HCT116 (cell line): ENCODE data around the gene CHAD. TPM values are rescaled to one million over a fixed set of nuclear protein-coding genes. Genes with fewer than 3 reads are reported as not detected.

Source experiments
- ATAC-seq: fragments of 200-7000 bp; cut with Tn5 transposase; 2 replicates; pipeline ENCODE4 v1.9.1; 2020; ENCODE audit warnings: mild to moderate bottlenecking, moderate library complexity
- BruUV-seq: library from RNA; stranded (reverse); fragments of 400-500 nt; replicated peaks from 2 replicates; lab custom pipeline; 2021; lab: Mats Ljungman, UMichigan
- CTCF ChIA-PET: fragments of 300-600 bp; sonication (Branson Sonifier 250); formaldehyde crosslinking; loops from one replicate; lab custom pipeline; 2021; ENCODE audit warnings: antibody characterized with exemption; lab: Charles Lee
- POLR2A ChIA-PET: fragments of 300-600, 350-600 bp; sonication (Branson Sonifier 250); formaldehyde crosslinking; loops from one replicate; lab custom pipeline; 2021; ENCODE audit warnings: antibody characterized with exemption; lab: Charles Lee
- RAD21 ChIA-PET, 2 experiments: fragments of 300-600 bp; sonication (Branson Sonifier 250); formaldehyde crosslinking; loops; one replicate each; lab custom pipeline; 2023; ENCODE audit warnings: low total read pairs in 2 of 2; ENCODE audit not compliant: uncharacterized antibody in 2 of 2, unreplicated experiment in 2 of 2, low non-redundant PET in 1 of 2; lab: Charles Lee
- DNase-seq: peaks from one replicate; pipeline ENCODE4 v3.0.0-alpha.2; 2010; ENCODE audit warnings: low read depth, low spot score
- H2AFZ ChIP-seq: fragments of 200-600 bp; shearing (Covaris generic), sonication (generic); 2 replicates; pipeline ENCODE4 v1.6.1; 2017; ENCODE audit warnings: low read depth, mixed run types, mixed read lengths, antibody characterized with exemption, low read length; ENCODE audit not compliant: poor library complexity, severe bottlenecking
- H3K27ac ChIP-seq: 2 replicates; pipeline ENCODE4 v1.5.1; 2012; ENCODE audit warnings: low read depth, low read length
- H3K27me3 ChIP-seq: fragments of 200-600 bp; sonication (generic); 2 replicates; pipeline ENCODE4 v1.6.1; 2016; ENCODE audit warnings: mixed run types, low read length, mixed read lengths; ENCODE audit not compliant: insufficient read depth
- H3K36me3 ChIP-seq, 2 experiments: fragments of 200-500 bp in 1 of 2; fragments of 200-600 bp in 1 of 2; sonication (Bioruptor generic) in 1 of 2; sonication (generic) in 1 of 2; 2 replicates each; pipeline versions ENCODE4 v1.5.1 to v1.6.1; 2014 to 2016; ENCODE audit warnings: low read length in 2 of 2, inconsistent platforms in 1 of 2, mixed read lengths in 1 of 2, mixed run types in 1 of 2; ENCODE audit not compliant: insufficient read depth in 2 of 2, control insufficient read depth in 1 of 2
- H3K4me1 ChIP-seq, 2 experiments: fragments of 200-600 bp in 1 of 2; sonication (generic) in 1 of 2; 2 replicates each; pipeline versions ENCODE4 v1.5.1 to v1.6.1; 2012 to 2017; ENCODE audit warnings: low read length in 2 of 2, inconsistent platforms in 1 of 2, mild to moderate bottlenecking in 1 of 2, mixed read lengths in 1 of 2, mixed run types in 1 of 2, moderate library complexity in 1 of 2; ENCODE audit not compliant: insufficient read depth in 2 of 2, control insufficient read depth in 1 of 2
- H3K4me2 ChIP-seq: fragments of 200-600 bp; sonication (generic); 2 replicates; pipeline ENCODE4 v1.6.1; 2017; ENCODE audit warnings: mixed run types, low read length, mixed read lengths
- H3K4me3 ChIP-seq, 2 experiments: fragments of 200-600 bp in 1 of 2; sonication (generic) in 1 of 2; replicated peaks in 1 of 2; 2 replicates each; pipeline ENCODE4 v1.5.1; 2011 to 2016; ENCODE audit warnings: low read length in 2 of 2, control low read depth in 1 of 2, low read depth in 1 of 2, mild to moderate bottlenecking in 1 of 2, mixed read lengths in 1 of 2, mixed run types in 1 of 2
- H3K79me2 ChIP-seq: fragments of 200-600 bp; sonication (generic); 2 replicates; pipeline ENCODE4 v1.6.1; 2017; ENCODE audit warnings: mild to moderate bottlenecking, mixed run types, low read length, moderate library complexity, mixed read lengths; ENCODE audit not compliant: insufficient read depth
- H3K9ac ChIP-seq: fragments of 200-600 bp; sonication (generic); 2 replicates; pipeline ENCODE4 v1.6.1; 2016; ENCODE audit warnings: low read length, mixed read lengths
- H3K9me2 ChIP-seq: fragments of 200-600 bp; sonication (generic), shearing (Covaris generic); 2 replicates; pipeline ENCODE4 v1.6.1; 2017; ENCODE audit warnings: mixed run types, mild to moderate bottlenecking, moderate library complexity; ENCODE audit not compliant: insufficient read depth
- H3K9me3 ChIP-seq, 2 experiments: fragments of 200-500 bp in 1 of 2; fragments of 200-600 bp in 1 of 2; sonication (Bioruptor generic) in 1 of 2; sonication (generic) in 1 of 2; 2 replicates each; pipeline ENCODE4 v1.6.1; 2014 to 2017; ENCODE audit warnings: low read length in 2 of 2, mixed read lengths in 2 of 2, inconsistent platforms in 1 of 2, low read depth in 1 of 2, mild to moderate bottlenecking in 1 of 2, mixed run types in 1 of 2, moderate library complexity in 1 of 2; ENCODE audit not compliant: control insufficient read depth in 1 of 2, insufficient read depth in 1 of 2
- H4K20me1 ChIP-seq: fragments of 200-600 bp; sonication (generic), shearing (Covaris generic); 2 replicates; pipeline ENCODE4 v1.6.1; 2017; ENCODE audit warnings: mixed run types, mild to moderate bottlenecking, moderate library complexity; ENCODE audit not compliant: insufficient read depth
- CBX3 ChIP-seq: IDR thresholded peaks from 2 replicates; pipeline ENCODE4 v1.6.1; 2012; ENCODE audit warnings: low read depth
- CEBPB ChIP-seq: IDR thresholded peaks from 2 replicates; pipeline ENCODE4 v1.6.1; 2012; ENCODE audit warnings: low read depth
- CTCF ChIP-seq, 3 experiments: fragments of 200-600 bp in 1 of 3; sonication (generic) in 1 of 3; IDR thresholded peaks in 2 of 3; conservative IDR thresholded peaks in 1 of 3; 2 replicates each; pipeline ENCODE4 v1.5.1; 2012 to 2017; ENCODE audit warnings: low read depth in 2 of 3, low read length in 2 of 3, antibody characterized with exemption in 1 of 3, borderline replicate concordance in 1 of 3, control low read depth in 1 of 3, mild to moderate bottlenecking in 1 of 3, mixed read lengths in 1 of 3, mixed run types in 1 of 3, moderate library complexity in 1 of 3; ENCODE audit not compliant: insufficient read depth in 1 of 3
- EGR1 ChIP-seq: IDR thresholded peaks from 2 replicates; pipeline ENCODE4 v1.6.1; 2012; ENCODE audit warnings: low read depth
- ELF1 ChIP-seq: IDR thresholded peaks from 2 replicates; pipeline ENCODE4 v1.6.1; 2012; ENCODE audit warnings: low read depth, borderline replicate concordance
- EZH2phosphoT487 ChIP-seq: fragments of 200-600 bp; IDR thresholded peaks from 2 replicates; pipeline ENCODE4 v1.6.1; 2018; ENCODE audit warnings: antibody characterized with exemption, borderline replicate concordance
- JUND ChIP-seq: IDR thresholded peaks from 2 replicates; pipeline ENCODE4 v1.6.1; 2012
- POLR2A ChIP-seq: IDR thresholded peaks from 2 replicates; pipeline ENCODE4 v1.7.0; 2011; ENCODE audit warnings: borderline replicate concordance; ENCODE audit not compliant: insufficient read depth, insufficient read length; ENCODE audit errors: extremely low read depth
- SIN3A ChIP-seq: IDR thresholded peaks from 2 replicates; pipeline ENCODE4 v1.6.1; 2012; ENCODE audit warnings: low read depth
- SP1 ChIP-seq: IDR thresholded peaks from 2 replicates; pipeline ENCODE4 v1.6.1; 2012; ENCODE audit warnings: low read depth
- YY1 ChIP-seq: IDR thresholded peaks from 2 replicates; pipeline ENCODE4 v1.6.1; 2011; ENCODE audit warnings: low read length, low read depth, moderate library complexity, mild to moderate bottlenecking; ENCODE audit not compliant: insufficient replicate concordance; ENCODE audit errors: extremely low read depth
- ZFX ChIP-seq: fragments of 450-650 bp; IDR thresholded peaks from 2 replicates; pipeline ENCODE4 v1.6.1; 2017
- ZNF274 ChIP-seq: fragments of 200-500 bp; sonication (Bioruptor generic); IDR thresholded peaks from 2 replicates; pipeline ENCODE4 v1.6.1; 2014; ENCODE audit warnings: mild to moderate bottlenecking, low read depth, low read length, inconsistent platforms
- intact Hi-C: fragments of 100-400 bp; cut with micrococcal nuclease; formaldehyde crosslinking; loops from 2 replicates; pipeline ENCODE4 v1.10.0; 2022
- total RNA-seq: library from RNA; stranded (reverse); gene quantifications from one replicate; pipeline ENCODE4 v1.2.1, GENCODE V29; 2021; ENCODE audit not compliant: unreplicated experiment

CHAD gene
- total RNA-seq, 1 experiment from 2014 or later = not detected

GRCh38 chr17:50508573-50509460, 40.1 kb upstream of the CHAD start:
- H3K4me2 ChIP-seq = no peak overlapping the region
- CTCF ChIA-PET = interaction anchor here (1.4 to 1.7 kb wide), 2 partner anchors 8 to 33 kb away, joined by 4 to 5 read pairs; no protein-coding TSS in a partner anchor
- H3K9me2 ChIP-seq = no peaks in the 10 kb centered on the region
- H3K79me2 ChIP-seq = no peaks in the 10 kb centered on the region
- BruUV-seq = no TSS peak
- ATAC-seq = no peak
- H3K9me3 ChIP-seq = no peaks in the 10 kb centered on the region
- no peak overlapping the region for H2AFZ ChIP-seq
- H3K4me3 ChIP-seq = no peak overlapping the region
- POLR2A ChIA-PET = no interaction called here
- H3K4me1 ChIP-seq = peaks cover 0 to 10% of the 10 kb centered on the region in 2 experiments; a peak in 2 of 4 replicates
- RAD21 ChIA-PET = no interaction called here
- no peaks in the 10 kb centered on the region for H4K20me1 ChIP-seq
- no peak overlapping the region for H3K27ac ChIP-seq
- intact Hi-C loops = no loop called here
- H3K27me3 ChIP-seq = no peaks in the 10 kb centered on the region
- H3K36me3 ChIP-seq = no peaks in the 10 kb centered on the region
- no peak for TF ChIP-seq EGR1
- TF ChIP-seq EZH2phosphoT487 = no peak
- no peak for TF ChIP-seq JUND
- TF ChIP-seq POLR2A = no peak
- TF ChIP-seq ZNF274 = no peak
- TF ChIP-seq ZFX = no peak
- TF ChIP-seq ELF1 = no peak
- no peak for TF ChIP-seq SP1
- TF ChIP-seq CBX3 = no peak
- H3K9ac ChIP-seq = no peak overlapping the region
- no peak for DNase-seq

GRCh38 chr17:50507871-50508572, 39.3 kb upstream of the CHAD start, which contains the start of gene MYCBPAP:
Gene MYCBPAP (plus strand): TSS chr17:50508439. CDS start chr17:50508675, 236 bp downstream.
- ATAC-seq = no peak
- no peak for TF ChIP-seq CEBPB
- no peak for TF ChIP-seq JUND
- TF ChIP-seq ZNF274 = no peak
- no peak for TF ChIP-seq CTCF (IDR thresholded peaks at IDR 0.05 in 2 of 3, conservative IDR thresholded peaks at IDR 0.05 in 1 of 3; ENCODE audit: borderline replicate concordance in 1 of 3, insufficient read depth in 1 of 3, low read depth in 2 of 3, low read length in 2 of 3)
- no peak for TF ChIP-seq SIN3A
- TF ChIP-seq YY1 = no peak
- no peak for TF ChIP-seq CBX3
- TF ChIP-seq POLR2A = no peak
- no peak for TF ChIP-seq EZH2phosphoT487

More at GRCh38 chr17:50507871-50508572, 39.3 kb upstream of the CHAD start, which contains the start of gene MYCBPAP:
- Histone ChIP-seq H2AFZ (no peak within 1 kb of the TSS), H4K20me1 (no peaks in the 10 kb centered on the region), H3K9me2 (no peaks in the 10 kb centered on the region), H3K27me3 (no peaks in the 10 kb centered on the region), H3K9ac (no peak within 1 kb of the TSS), H3K4me2 (no peak within 1 kb of the TSS), H3K9me3 (no peaks in the 10 kb centered on the region), H3K4me1 (peaks cover 0 to 10% of the 10 kb centered on the region in 2 experiments; a peak in 2 of 4 replicates), H3K36me3 (no peaks in the 10 kb centered on the region), H3K27ac (no peak within 1 kb of the TSS), H3K79me2 (no peaks in the 10 kb centered on the region), H3K4me3 (no peak within 1 kb of the TSS)
- intact Hi-C loops = no loop called here
- ChIA-PET POLR2A (no interaction called here), RAD21 (no interaction called here), CTCF (no interaction called here)
- DNase-seq = no peak
- BruUV-seq = no TSS peak
